Measurements from ENCODE around the gene BAMBI.

DNA sequence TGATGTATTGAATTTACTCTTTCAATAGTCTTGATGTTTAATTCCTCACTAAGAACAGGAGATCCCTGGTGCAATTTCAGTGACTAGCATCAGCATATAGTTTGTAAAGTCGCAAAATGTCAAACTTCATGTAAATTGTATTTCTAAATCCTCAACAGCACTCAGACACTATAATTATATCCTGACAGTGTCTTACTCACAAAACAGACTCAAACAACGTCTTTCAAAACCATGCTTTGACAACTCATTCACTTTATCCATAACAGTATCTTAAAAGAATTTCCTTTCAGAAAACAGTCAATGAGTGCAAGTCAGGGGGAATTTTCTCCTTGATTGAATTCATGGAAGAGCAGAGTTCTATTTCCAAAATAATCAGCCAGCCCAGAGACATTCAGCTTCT is 20.8 kb downstream of the BAMBI start:
- TF ChIP-seq POLR2A (IDR thresholded peaks at IDR 0.05; ENCODE audit: low read depth, low read length) (no peak), POLR2AphosphoS5 (IDR thresholded peaks at IDR 0.05; ENCODE audit: low read depth, low read length) (no peak)
